CD8-positive, alpha-beta memory T cell (primary cell): Measurements from ENCODE around the gene GGACT. TPM values are rescaled to one million over a fixed set of nuclear protein-coding genes. Genes with fewer than 3 reads are reported as not detected.

Experiments
- CTCF ChIA-PET: fragments of 350-600 bp; sonication (Branson Sonifier 250); formaldehyde crosslinking; loops from one replicate; lab custom pipeline; 2021; ENCODE audit warnings: antibody characterized with exemption; lab: Charles Lee
- POLR2A ChIA-PET: fragments of 350-600 bp; sonication (Branson Sonifier 250); formaldehyde crosslinking; loops from one replicate; lab custom pipeline; 2021; ENCODE audit warnings: antibody characterized with exemption; lab: Charles Lee
- DNase-seq, 5 donors: peaks; one replicate each; pipeline versions ENCODE4 v3.0.0 to v3.0.0-alpha.2; 2020 to 2022; ENCODE audit warnings: mixed read lengths in 1 of 5
- H3K27ac ChIP-seq: one replicate; pipeline ENCODE4 v1.7.0; 2013; ENCODE audit warnings: low read depth, mild to moderate bottlenecking, low read length, moderate library complexity
- H3K27me3 ChIP-seq: 2 replicates; pipeline ENCODE4 v1.7.0; 2013; ENCODE audit warnings: low read length, mild to moderate bottlenecking; ENCODE audit not compliant: insufficient read depth, poor library complexity, severe bottlenecking
- H3K36me3 ChIP-seq: 2 replicates; pipeline ENCODE4 v1.7.0; 2013; ENCODE audit warnings: mild to moderate bottlenecking, low read length, moderate library complexity; ENCODE audit not compliant: insufficient read depth
- H3K4me1 ChIP-seq: 2 replicates; pipeline ENCODE4 v1.7.0; 2013; ENCODE audit warnings: mild to moderate bottlenecking, low read length, moderate library complexity; ENCODE audit not compliant: insufficient read depth
- H3K4me3 ChIP-seq: 2 replicates; pipeline ENCODE4 v1.7.0; 2013; ENCODE audit warnings: mild to moderate bottlenecking, low read length
- H3K9me3 ChIP-seq: 2 replicates; pipeline ENCODE4 v1.7.0; 2013; ENCODE audit warnings: mild to moderate bottlenecking, low read length
- H3K27ac Mint-ChIP-seq, 8 donors: one replicate each; pipeline ENCODE4 v1.8.0; 2020 to 2021; ENCODE audit warnings: mixed read lengths in 8 of 8, mild to moderate bottlenecking in 6 of 8, inconsistent platforms in 3 of 8, moderate library complexity in 3 of 8
- H3K27me3 Mint-ChIP-seq, 2 donors: one replicate each; pipeline ENCODE4 v1.8.0; 2020 to 2021; ENCODE audit warnings: mixed read lengths in 2 of 2, mild to moderate bottlenecking in 1 of 2, moderate library complexity in 1 of 2
- H3K36me3 Mint-ChIP-seq, 3 donors: one replicate each; pipeline ENCODE4 v1.8.0; 2020 to 2021; ENCODE audit warnings: mixed read lengths in 3 of 3, inconsistent platforms in 1 of 3, mild to moderate bottlenecking in 1 of 3
- H3K4me1 Mint-ChIP-seq, 3 donors: one replicate each; pipeline ENCODE4 v1.8.0; 2020 to 2021; ENCODE audit warnings: mixed read lengths in 3 of 3, inconsistent platforms in 1 of 3, mild to moderate bottlenecking in 1 of 3
- H3K4me3 Mint-ChIP-seq, 7 donors: one replicate each; pipeline ENCODE4 v1.8.0; 2020 to 2021; ENCODE audit warnings: mixed read lengths in 7 of 7, mild to moderate bottlenecking in 6 of 7, moderate library complexity in 4 of 7, inconsistent platforms in 2 of 7
- H3K9me3 Mint-ChIP-seq, 5 donors: one replicate each; pipeline ENCODE4 v1.8.0; 2020 to 2022; ENCODE audit warnings: mixed read lengths in 5 of 5, mild to moderate bottlenecking in 3 of 5, moderate library complexity in 2 of 5, inconsistent platforms in 1 of 5
- polyA plus RNA-seq: library from polyadenylated mRNA; unstranded; fragments of 300-500 nt; fragmentation: Illumina TruSeq; gene quantifications from one replicate; pipeline ENCODE4 v1.2.3, GENCODE V29; 2021
- total RNA-seq, 2 experiments: library from RNA; stranded (reverse); gene quantifications; one replicate each; pipeline ENCODE4 v1.2.3, GENCODE V29; 2021

The GGACT gene
- total and polyA plus RNA-seq, 3 experiments from 2014 or later, result 4.9 to 9.2 (median 5.7) TPM

GRCh38 chr13:100545684-100546061 lies 42.9 kb downstream of the GGACT start:
- H3K36me3 Mint-ChIP-seq, result peaks cover 0 to 4% (median 2%) of the 10 kb centered on the region in 3 donors
- H3K27ac Mint-ChIP-seq, result no peak overlapping the region
- H3K27me3 Mint-ChIP-seq, result no peaks in the 10 kb centered on the region
- ChIA-PET POLR2A (no interaction called here), CTCF (no interaction called here)
- no peaks in the 10 kb centered on the region for H3K4me1 ChIP-seq
- H3K4me3 Mint-ChIP-seq, result no peak overlapping the region
- H3K27ac ChIP-seq, result no peak overlapping the region
- H3K9me3 Mint-ChIP-seq, result no peaks in the 10 kb centered on the region
- H3K27me3 ChIP-seq, result no peaks in the 10 kb centered on the region
- DNase-seq, result no peak
- peaks cover 3 to 10% (median 6%) of the 10 kb centered on the region in 3 donors for H3K4me1 Mint-ChIP-seq
- no peak overlapping the region for H3K4me3 ChIP-seq
- H3K36me3 ChIP-seq, result no peaks in the 10 kb centered on the region
- no peaks in the 10 kb centered on the region for H3K9me3 ChIP-seq

- Mint-ChIP-seq H3K4me1 (peaks cover 3 to 10% (median 6%) of the 10 kb centered on the region in 3 donors), H3K4me3 (no peak overlapping the region), H3K9me3 (no peaks in the 10 kb centered on the region), H3K27ac (peak overlapping the region in 1 of 8 donors; percentile 45), H3K27me3 (no peaks in the 10 kb centered on the region), H3K36me3 (peaks cover 3 to 9% (median 4%) of the 10 kb centered on the region in 3 donors)
- ChIA-PET CTCF (no interaction called here), POLR2A (no interaction called here)
- no peak for DNase-seq
- H3K27me3 ChIP-seq, result no peaks in the 10 kb centered on the region
- H3K27ac ChIP-seq, result no peak overlapping the region
- no peaks in the 10 kb centered on the region for H3K9me3 ChIP-seq
- no peaks in the 10 kb centered on the region for H3K4me1 ChIP-seq
- H3K4me3 ChIP-seq, result no peak overlapping the region
- no peaks in the 10 kb centered on the region for H3K36me3 ChIP-seq
Observed at GRCh38 chr13:100544866-100545683, 43.5 kb downstream of the GGACT start.

- no peak overlapping the region for H3K4me3 Mint-ChIP-seq
- peaks cover 4 to 13% (median 8%) of the 10 kb centered on the region in 3 donors for H3K36me3 Mint-ChIP-seq
- no peaks in the 10 kb centered on the region for H3K4me1 ChIP-seq
- H3K4me1 Mint-ChIP-seq, result peaks cover 6 to 15% (median 12%) of the 10 kb centered on the region in 3 donors
- POLR2A ChIA-PET, result no interaction called here
- DNase-seq, result no peak
- H3K27ac ChIP-seq, result no peak overlapping the region
- CTCF ChIA-PET, result interaction anchor here (0.8 kb wide), 1 partner anchor 735 kb away, joined by 3 read pairs; no protein-coding TSS in a partner anchor
- H3K36me3 ChIP-seq, result no peaks in the 10 kb centered on the region
- no peaks in the 10 kb centered on the region for H3K9me3 Mint-ChIP-seq
- no peaks in the 10 kb centered on the region for H3K27me3 ChIP-seq
- peak overlapping the region in 1 of 8 donors; percentile 32 for H3K27ac Mint-ChIP-seq
- no peaks in the 10 kb centered on the region for H3K9me3 ChIP-seq
- H3K4me3 ChIP-seq, result no peak overlapping the region
- H3K27me3 Mint-ChIP-seq, result no peaks in the 10 kb centered on the region
Observed at GRCh38 chr13:100543872-100544602, 44.6 kb downstream of the GGACT start.

GRCh38 chr13:100542826-100543156 lies 45.8 kb downstream of the GGACT start:
- POLR2A ChIA-PET, result no interaction called here
- CTCF ChIA-PET, result interaction anchor here (0.8 kb wide), 1 partner anchor 734 kb away, joined by 3 read pairs; no protein-coding TSS in a partner anchor
- no peaks in the 10 kb centered on the region for H3K36me3 ChIP-seq
- H3K4me3 Mint-ChIP-seq, result peak overlapping the region in 4 of 7 donors; percentile 15 to 52 (median 22)
- no peaks in the 10 kb centered on the region for H3K9me3 ChIP-seq
- no peaks in the 10 kb centered on the region for H3K9me3 Mint-ChIP-seq
- no peaks in the 10 kb centered on the region for H3K27me3 ChIP-seq
- H3K27me3 Mint-ChIP-seq, result no peaks in the 10 kb centered on the region
- H3K27ac ChIP-seq, result no peak overlapping the region
- peaks cover 4 to 13% (median 8%) of the 10 kb centered on the region in 3 donors for H3K36me3 Mint-ChIP-seq
- H3K4me1 Mint-ChIP-seq, result peaks cover 15 to 28% (median 24%) of the 10 kb centered on the region in 3 donors
- peak overlapping the region in 1 of 8 donors; percentile 74 for H3K27ac Mint-ChIP-seq
- no peak overlapping the region for H3K4me3 ChIP-seq
- DNase-seq, result peak in 2 of 5 donors; percentile 13 to 32
- H3K4me1 ChIP-seq, result peaks cover 5% of the 10 kb centered on the region

- ChIA-PET POLR2A (no interaction called here), CTCF (no interaction called here)
- Histone ChIP-seq H3K27me3 (no peaks in the 10 kb centered on the region), H3K4me3 (no peak overlapping the region), H3K4me1 (peaks cover 11% of the 10 kb centered on the region), H3K36me3 (no peaks in the 10 kb centered on the region), H3K9me3 (no peaks in the 10 kb centered on the region), H3K27ac (no peak overlapping the region)
- no peaks in the 10 kb centered on the region for H3K9me3 Mint-ChIP-seq
- no peaks in the 10 kb centered on the region for H3K27me3 Mint-ChIP-seq
- H3K4me1 Mint-ChIP-seq, result peaks cover 18 to 34% (median 31%) of the 10 kb centered on the region in 3 donors
- H3K36me3 Mint-ChIP-seq, result peaks cover 7 to 16% (median 8%) of the 10 kb centered on the region in 3 donors
- no peak for DNase-seq
- peak overlapping the region in 1 of 7 donors; percentile 15 for H3K4me3 Mint-ChIP-seq
- peak overlapping the region in 3 of 8 donors; percentile 41 to 74 (median 43) for H3K27ac Mint-ChIP-seq
Observed at GRCh38 chr13:100541897-100542825, 46.4 kb downstream of the GGACT start.

- Mint-ChIP-seq H3K4me1 (peaks cover 18 to 35% (median 35%) of the 10 kb centered on the region in 3 donors), H3K9me3 (no peaks in the 10 kb centered on the region), H3K4me3 (no peak overlapping the region), H3K27ac (no peak overlapping the region), H3K27me3 (no peaks in the 10 kb centered on the region), H3K36me3 (peaks cover 7 to 16% (median 11%) of the 10 kb centered on the region in 3 donors)
- peaks cover 17% of the 10 kb centered on the region for H3K4me1 ChIP-seq
- ChIA-PET POLR2A (no interaction called here), CTCF (interaction anchor here (1.0 kb wide), 1 partner anchor 884 kb away, joined by 3 read pairs; no protein-coding TSS in a partner anchor)
- no peaks in the 10 kb centered on the region for H3K27me3 ChIP-seq
- H3K27ac ChIP-seq, result no peak overlapping the region
- no peak for DNase-seq
- H3K36me3 ChIP-seq, result no peaks in the 10 kb centered on the region
- no peak overlapping the region for H3K4me3 ChIP-seq
- H3K9me3 ChIP-seq, result no peaks in the 10 kb centered on the region
Observed at GRCh38 chr13:100540621-100541020, 48.0 kb downstream of the GGACT start.

- no peak for DNase-seq
- Mint-ChIP-seq H3K27me3 (no peaks in the 10 kb centered on the region), H3K9me3 (no peaks in the 10 kb centered on the region), H3K36me3 (peaks cover 7 to 18% (median 11%) of the 10 kb centered on the region in 3 donors), H3K4me3 (no peak overlapping the region), H3K27ac (peak overlapping the region in 4 of 8 donors; percentile 27 to 73 (median 50)), H3K4me1 (peaks cover 18 to 34% (median 34%) of the 10 kb centered on the region in 3 donors)
- no peak overlapping the region for H3K4me3 ChIP-seq
- no peaks in the 10 kb centered on the region for H3K27me3 ChIP-seq
- POLR2A ChIA-PET, result no interaction called here
- peaks cover 17% of the 10 kb centered on the region for H3K4me1 ChIP-seq
- H3K9me3 ChIP-seq, result no peaks in the 10 kb centered on the region
- CTCF ChIA-PET, result no interaction called here
- no peaks in the 10 kb centered on the region for H3K36me3 ChIP-seq
- H3K27ac ChIP-seq, result no peak overlapping the region
Observed at GRCh38 chr13:100537951-100538462, 50.6 kb downstream of the GGACT start.
